Activated CD4-positive, alpha-beta T cell treated with anti-CD3 and anti-CD28 coated beads, Interleukin-2, amount 50 U/mL, for 48 hours (primary cell): ENCODE measurements around the gene PCDHGB5.
"Not testable (repeated sequence)": the region's sequence is repeated elsewhere in the genome, so short reads cannot be mapped to it uniquely, and the experiment has no call there.

Experiments used
- DNase-seq, 2 experiments: peaks; one replicate each; pipeline ENCODE4 v3.0.0-alpha.2; 2020

The PCDHGB5 gene

DNA sequence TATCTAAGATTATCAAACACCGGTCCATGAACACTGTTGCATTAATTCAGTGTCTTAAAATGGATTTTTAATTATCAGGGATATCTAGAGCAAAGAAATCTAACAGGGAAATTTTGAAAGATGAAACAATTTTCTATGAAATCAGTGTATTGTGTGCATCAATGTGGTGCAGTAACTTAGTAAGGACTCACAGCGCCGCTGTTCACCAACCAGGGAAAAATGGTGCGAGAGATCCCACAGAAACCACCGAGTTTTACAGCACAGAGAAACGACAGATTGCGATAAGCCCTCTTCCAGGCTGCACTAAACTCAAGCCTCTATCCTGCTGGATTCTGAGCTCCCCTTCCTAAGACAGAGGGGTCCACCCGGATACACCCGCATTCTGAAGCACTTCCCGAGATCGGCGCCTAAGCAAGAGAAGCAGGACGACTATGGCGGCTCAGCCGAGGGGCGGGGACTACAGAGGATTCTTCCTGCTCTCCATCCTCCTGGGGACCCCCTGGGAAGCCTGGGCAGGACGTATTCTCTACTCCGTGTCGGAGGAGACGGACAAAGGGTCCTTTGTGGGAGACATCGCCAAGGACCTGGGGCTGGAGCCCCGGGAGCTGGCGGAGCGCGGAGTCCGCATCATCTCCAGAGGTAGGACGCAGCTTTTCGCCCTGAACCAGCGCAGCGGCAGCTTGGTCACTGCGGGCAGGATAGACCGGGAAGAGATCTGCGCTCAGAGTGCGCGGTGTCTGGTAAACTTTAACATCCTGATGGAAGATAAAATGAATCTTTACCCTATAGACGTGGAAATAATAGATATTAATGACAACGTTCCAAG lies 15.1 kb upstream of the PCDHGB5 start, which contains the start of gene PCDHGA7:
Gene PCDHGA7, plus strand, starts transcription at position 274 of the 826 bp plus-strand sequence. Its CDS starts 158 bp downstream, at position 432.
- no peak for DNase-seq

GRCh38 chr5:141383345-141383744 lies 14.4 kb upstream of the PCDHGB5 start:
- no peak for DNase-seq

- no peak for DNase-seq
Observed at GRCh38 chr5:141384471-141385267, 13.1 kb upstream of the PCDHGB5 start.

DNA sequence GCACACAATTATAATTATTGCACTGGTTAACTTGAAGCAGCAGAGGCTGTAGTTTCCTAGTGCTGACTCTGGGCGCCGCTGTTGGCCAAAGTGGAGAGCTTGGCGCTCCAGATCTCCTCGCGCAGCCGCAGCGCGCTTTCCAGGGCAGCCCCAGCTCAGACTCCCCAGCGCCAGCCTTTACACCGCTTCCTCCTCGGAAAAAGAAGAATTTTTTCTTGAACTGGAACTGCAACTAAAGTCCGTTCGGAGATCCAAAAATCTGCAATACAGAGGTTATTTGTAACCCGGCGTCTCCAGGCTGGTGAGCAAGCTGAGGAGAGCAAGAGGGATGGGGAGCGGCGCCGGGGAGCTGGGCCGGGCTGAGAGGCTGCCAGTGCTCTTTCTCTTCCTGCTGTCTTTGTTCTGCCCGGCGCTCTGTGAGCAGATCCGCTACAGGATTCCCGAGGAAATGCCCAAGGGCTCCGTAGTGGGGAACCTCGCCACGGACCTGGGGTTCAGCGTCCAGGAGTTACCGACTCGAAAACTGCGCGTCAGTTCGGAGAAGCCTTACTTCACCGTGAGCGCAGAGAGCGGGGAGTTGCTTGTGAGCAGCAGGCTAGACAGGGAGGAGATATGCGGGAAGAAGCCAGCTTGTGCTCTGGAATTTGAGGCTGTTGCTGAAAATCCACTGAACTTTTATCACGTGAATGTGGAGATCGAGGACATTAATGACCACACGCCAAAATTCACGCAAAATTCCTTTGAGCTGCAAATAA lies 10.0 kb upstream of the PCDHGB5 start, which contains the start of gene PCDHGB4:
Gene PCDHGB4, plus strand, starts transcription at position 142 of the 755 bp plus-strand sequence. Its CDS starts 187 bp downstream, at position 329.
- not testable (repeated sequence) for DNase-seq

GRCh38 chr5:141388661-141389060 lies 9.1 kb upstream of the PCDHGB5 start:
- no peak for DNase-seq

DNA sequence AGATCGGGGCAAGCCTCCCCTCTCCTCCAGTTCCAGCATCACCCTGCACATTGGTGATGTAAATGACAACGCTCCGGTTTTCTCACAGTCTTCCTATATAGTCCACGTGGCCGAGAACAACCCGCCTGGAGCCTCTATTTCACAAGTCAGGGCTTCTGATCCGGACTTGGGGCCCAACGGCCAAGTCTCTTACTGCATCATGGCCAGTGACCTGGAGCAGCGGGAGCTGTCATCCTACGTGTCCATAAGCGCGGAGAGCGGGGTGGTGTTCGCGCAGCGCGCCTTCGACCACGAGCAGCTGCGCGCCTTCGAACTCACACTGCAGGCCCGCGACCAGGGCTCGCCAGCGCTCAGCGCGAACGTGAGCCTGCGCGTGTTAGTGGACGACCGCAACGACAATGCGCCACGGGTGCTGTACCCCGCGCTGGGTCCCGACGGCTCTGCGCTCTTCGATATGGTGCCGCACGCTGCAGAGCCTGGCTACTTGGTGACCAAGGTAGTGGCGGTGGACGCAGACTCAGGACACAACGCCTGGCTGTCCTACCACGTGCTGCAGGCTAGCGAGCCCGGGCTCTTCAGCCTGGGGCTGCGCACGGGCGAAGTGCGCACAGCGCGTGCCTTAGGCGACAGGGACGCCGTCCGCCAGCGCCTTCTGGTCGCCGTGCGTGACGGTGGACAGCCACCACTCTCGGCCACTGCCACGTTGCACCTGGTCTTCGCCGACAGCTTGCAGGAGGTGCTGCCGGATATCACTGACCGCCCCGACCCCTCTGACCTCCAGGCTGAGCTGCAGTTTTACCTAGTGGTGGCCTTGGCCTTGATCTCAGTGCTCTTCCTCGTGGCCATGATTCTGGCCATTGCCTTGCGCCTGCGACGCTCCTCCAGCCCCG lies 8.3 kb upstream of the PCDHGB5 start:
- no peak for DNase-seq

GRCh38 chr5:141392429-141393198 lies 5.1 kb upstream of the PCDHGB5 start, which contains the start of gene PCDHGA8:
TSS of gene PCDHGA8 (plus strand) at chr5:141392633. CDS start at chr5:141392814, 181 bp downstream.
- no peak for DNase-seq

DNA sequence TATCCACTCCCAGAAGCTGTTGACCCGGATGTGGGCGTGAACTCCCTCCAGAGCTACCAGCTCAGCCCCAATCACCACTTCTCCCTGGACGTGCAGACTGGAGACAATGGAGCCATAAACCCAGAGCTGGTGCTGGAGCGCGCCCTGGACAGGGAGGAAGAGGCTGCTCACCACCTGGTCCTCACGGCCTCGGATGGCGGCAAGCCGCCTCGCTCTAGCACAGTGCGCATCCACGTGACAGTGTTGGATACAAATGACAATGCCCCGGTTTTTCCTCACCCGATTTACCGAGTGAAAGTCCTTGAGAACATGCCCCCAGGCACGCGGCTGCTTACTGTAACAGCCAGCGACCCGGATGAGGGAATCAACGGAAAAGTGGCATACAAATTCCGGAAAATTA lies 4.5 kb upstream of the PCDHGB5 start:
- DNase-seq: no peak

DNA sequence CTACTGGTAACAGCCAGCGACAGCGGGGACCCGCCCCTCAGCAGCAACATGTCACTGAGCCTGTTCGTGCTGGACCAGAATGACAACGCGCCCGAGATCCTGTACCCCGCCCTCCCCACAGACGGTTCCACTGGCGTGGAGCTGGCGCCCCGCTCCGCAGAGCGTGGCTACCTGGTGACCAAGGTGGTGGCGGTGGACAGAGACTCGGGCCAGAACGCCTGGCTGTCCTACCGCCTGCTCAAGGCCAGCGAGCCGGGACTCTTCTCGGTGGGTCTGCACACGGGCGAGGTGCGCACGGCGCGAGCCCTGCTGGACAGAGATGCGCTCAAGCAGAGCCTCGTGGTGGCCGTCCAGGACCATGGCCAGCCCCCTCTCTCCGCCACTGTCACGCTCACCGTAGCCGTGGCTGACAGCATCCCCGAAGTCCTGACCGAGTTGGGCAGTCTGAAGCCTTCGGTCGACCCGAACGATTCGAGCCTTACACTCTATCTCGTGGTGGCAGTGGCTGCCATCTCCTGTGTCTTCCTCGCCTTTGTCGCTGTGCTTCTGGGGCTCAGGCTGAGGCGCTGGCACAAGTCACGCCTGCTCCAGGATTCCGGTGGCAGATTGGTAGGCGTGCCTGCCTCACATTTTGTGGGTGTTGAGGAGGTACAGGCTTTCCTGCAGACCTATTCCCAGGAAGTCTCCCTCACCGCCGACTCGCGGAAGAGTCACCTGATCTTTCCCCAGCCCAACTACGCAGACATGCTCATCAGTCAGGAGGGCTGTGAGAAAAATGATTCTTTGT lies 3.2 kb upstream of the PCDHGB5 start:
- DNase-seq: not testable (repeated sequence)

DNA sequence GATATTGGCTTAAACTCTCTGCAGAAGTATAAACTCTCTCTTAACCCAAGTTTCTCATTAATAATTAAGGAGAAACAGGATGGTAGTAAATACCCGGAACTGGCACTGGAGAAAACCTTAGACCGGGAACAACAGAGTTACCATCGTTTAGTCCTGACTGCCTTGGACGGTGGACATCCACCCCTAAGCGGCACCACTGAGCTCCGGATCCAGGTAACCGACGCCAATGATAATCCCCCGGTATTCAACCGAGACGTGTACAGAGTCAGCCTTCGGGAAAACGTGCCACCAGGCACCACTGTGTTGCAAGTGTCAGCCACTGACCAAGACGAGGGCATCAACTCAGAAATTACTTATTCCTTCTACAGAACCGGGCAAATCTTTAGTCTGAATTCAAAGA lies 861 bp downstream of the PCDHGB5 start:
- DNase-seq: no peak

DNA sequence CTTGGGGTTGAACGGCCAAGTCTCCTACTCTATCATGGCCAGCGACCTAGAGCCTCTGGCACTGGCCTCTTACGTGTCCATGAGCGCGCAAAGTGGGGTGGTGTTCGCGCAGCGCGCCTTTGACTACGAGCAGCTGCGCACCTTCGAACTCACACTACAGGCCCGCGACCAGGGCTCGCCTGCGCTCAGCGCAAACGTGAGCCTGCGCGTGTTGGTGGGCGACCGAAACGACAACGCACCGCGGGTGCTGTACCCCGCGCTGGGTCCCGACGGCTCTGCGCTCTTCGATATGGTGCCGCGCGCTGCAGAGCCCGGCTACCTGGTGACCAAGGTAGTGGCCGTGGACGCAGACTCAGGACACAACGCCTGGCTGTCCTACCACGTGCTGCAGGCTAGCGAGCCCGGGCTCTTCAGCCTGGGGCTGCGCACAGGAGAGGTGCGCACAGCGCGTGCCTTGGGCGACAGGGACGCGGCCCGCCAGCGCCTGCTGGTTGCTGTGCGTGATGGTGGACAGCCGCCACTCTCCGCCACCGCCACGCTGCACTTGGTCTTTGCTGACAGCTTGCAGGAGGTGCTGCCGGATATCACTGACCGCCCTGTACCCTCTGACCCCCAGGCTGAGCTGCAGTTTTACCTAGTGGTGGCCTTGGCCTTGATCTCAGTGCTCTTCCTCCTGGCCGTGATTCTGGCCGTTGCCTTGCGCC lies 2.0 kb downstream of the PCDHGB5 start:
- no peak for DNase-seq

DNA sequence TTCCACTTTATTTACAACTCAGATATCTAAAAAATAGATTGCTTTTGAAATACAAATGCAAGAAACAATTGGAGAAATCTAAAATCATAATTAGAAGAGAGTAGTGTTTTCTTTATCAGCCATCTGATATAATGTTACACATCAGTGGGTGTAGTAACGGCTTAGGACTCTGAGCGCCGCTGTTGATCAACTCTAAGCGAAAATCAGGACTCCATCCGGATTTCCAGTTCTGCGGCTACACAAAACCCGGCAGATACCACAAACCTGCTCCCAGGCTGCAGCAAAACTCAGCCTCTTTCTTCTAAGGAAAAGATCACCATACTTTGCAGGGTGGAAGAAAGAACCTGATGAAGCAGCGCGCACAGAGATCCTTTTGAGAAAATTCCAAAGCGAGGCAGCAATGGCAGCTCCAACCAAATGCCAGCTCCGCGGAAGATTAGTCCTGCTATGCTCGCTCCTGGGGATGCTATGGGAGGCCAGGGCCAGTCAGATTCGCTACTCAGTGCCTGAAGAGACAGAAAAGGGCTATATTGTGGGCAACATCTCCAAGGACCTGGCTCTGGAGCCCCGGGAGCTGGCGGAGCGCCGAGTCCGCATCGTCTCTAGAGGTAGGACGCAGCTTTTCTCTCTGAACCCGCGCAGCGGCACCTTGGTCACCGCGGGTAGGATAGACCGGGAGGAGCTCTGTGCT lies 5.0 kb downstream of the PCDHGB5 start, which contains the start of gene PCDHGA9:
Gene PCDHGA9, plus strand, starts transcription at position 226 of the 691 bp plus-strand sequence. Its CDS starts 175 bp downstream, at position 401.
- DNase-seq: no peak

GRCh38 chr5:141403387-141403786 lies 5.6 kb downstream of the PCDHGB5 start:
- no peak for DNase-seq

GRCh38 chr5:141407790-141408505 lies 10.2 kb downstream of the PCDHGB5 start, which contains the start of gene PCDHGB6:
TSS of gene PCDHGB6 (plus strand) at chr5:141408021. CDS start at chr5:141408203, 182 bp downstream.
- DNase-seq: peak; percentile 44 to 53

DNA sequence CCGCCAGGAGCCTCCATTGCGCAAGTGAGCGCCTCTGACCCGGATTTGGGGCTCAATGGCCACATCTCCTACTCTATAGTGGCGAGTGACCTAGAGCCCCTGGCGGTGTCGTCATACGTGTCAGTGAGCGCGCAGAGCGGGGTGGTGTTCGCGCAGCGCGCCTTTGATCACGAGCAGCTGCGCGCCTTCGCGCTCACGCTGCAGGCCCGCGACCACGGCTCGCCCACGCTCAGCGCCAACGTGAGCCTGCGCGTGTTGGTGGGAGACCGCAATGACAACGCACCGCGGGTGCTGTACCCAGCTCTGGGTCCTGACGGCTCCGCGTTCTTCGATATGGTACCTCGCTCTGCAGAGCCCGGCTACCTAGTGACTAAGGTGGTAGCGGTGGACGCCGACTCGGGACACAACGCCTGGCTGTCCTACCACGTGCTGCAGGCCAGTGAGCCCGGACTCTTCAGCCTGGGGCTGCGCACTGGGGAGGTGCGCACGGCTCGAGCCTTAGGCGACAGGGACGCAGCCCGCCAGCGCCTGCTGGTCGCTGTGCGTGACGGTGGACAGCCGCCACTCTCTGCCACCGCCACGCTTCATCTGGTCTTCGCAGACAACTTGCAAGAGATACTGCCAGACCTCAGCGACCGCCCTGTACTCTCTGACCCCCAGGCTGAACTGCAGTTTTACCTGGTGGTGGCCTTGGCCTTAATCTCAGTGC lies 12.0 kb downstream of the PCDHGB5 start:
- no peak for DNase-seq

- no peak for DNase-seq
Observed at GRCh38 chr5:141411575-141411974, 13.8 kb downstream of the PCDHGB5 start.
